Gastrocnemius medialis (tissue), 4 donors: ENCODE data around the gene KIFC3. TPM values are rescaled to one million over a fixed set of nuclear protein-coding genes. Genes with fewer than 3 reads are reported as not detected.

ENCODE experiments used
- ATAC-seq, 2 donors: fragments of 150-250 bp; one replicate each; pipeline ENCODE4 v1.9.1; 2016
- DNase-seq, 2 donors: peaks; one replicate each; pipeline ENCODE4 v3.0.0-alpha.2; 2019
- H3K27ac ChIP-seq, 4 donors: fragments of 200-600 bp; sonication (generic); 1 replicate in 1 of 4; 2 replicates in 3 of 4; pipeline ENCODE4 v1.5.1; 2016 to 2018; ENCODE audit warnings: mild to moderate bottlenecking in 2 of 4, moderate library complexity in 1 of 4
- H3K27me3 ChIP-seq, 3 donors: fragments of 200-600 bp; sonication (generic) in 2 of 3; 1 replicate in 1 of 3; 2 replicates in 2 of 3; pipeline versions ENCODE4 v1.5.1 to v1.6.0; 2016 to 2019; ENCODE audit warnings: mild to moderate bottlenecking in 1 of 3, moderate library complexity in 1 of 3
- H3K36me3 ChIP-seq, 2 donors: fragments of 200-600 bp; sonication (generic) in 1 of 2; one replicate each; pipeline ENCODE4 v1.5.1; 2017 to 2018
- H3K4me1 ChIP-seq, 2 donors: fragments of 200-600 bp; sonication (generic) in 1 of 2; one replicate each; pipeline ENCODE4 v1.5.1; 2016 to 2017; ENCODE audit warnings: mild to moderate bottlenecking in 2 of 2
- H3K4me3 ChIP-seq, 4 donors: fragments of 200-600 bp; sonication (generic) in 3 of 4; 1 replicate in 1 of 4; 2 replicates in 3 of 4; pipeline ENCODE4 v1.5.1; 2016 to 2019; ENCODE audit warnings: mild to moderate bottlenecking in 2 of 4
- H3K9me3 ChIP-seq, 3 donors: fragments of 200-600 bp; sonication (generic) in 2 of 3; 1 replicate in 1 of 3; 2 replicates in 2 of 3; pipeline ENCODE4 v1.5.1; 2016 to 2019
- CTCF ChIP-seq, 5 experiments: fragments of 450-650 bp in 3 of 5; fragments of 200-600 bp in 2 of 5; sonication (generic) in 2 of 5; IDR thresholded peaks in 4 of 5; conservative IDR thresholded peaks in 1 of 5; 1 replicate in 4 of 5; 2 replicates in 1 of 5; pipeline ENCODE4 v1.5.1; 2016 to 2019; ENCODE audit warnings: antibody characterized with exemption in 5 of 5, mild to moderate bottlenecking in 3 of 5, moderate library complexity in 3 of 5
- POLR2A ChIP-seq, 2 donors: fragments of 450-650 bp; IDR thresholded peaks; one replicate each; pipeline ENCODE4 v1.6.1; 2017; ENCODE audit warnings: antibody characterized with exemption in 2 of 2, mild to moderate bottlenecking in 2 of 2, moderate library complexity in 2 of 2
- in situ Hi-C, 4 donors: fragments of 200-750 bp; cut with MboI; loops; one replicate each; pipeline versions ENCODE4 v1.15.0 to v1.8.0; 2017; ENCODE audit warnings: low sequenced_read_pairs in 4 of 4
- intact Hi-C: fragments of 100-400 bp; cut with DNase I; formaldehyde crosslinking; loops from one replicate; pipeline ENCODE4 v1.15.1; 2023; ENCODE audit warnings: low total_unique reads
- total RNA-seq, 4 donors: library from RNA; depleted of rRNA; stranded (reverse); fragments of >200 nt; gene quantifications; one replicate each; pipeline versions ENCODE4 v1.1.0 to v1.2.3, GENCODE V29; 2016

KIFC3 gene
- total RNA-seq, 4 donors from 2014 or later = 2.1 to 12.0 (median 3.2) TPM

GRCh38 chr16:57763285-57764005 lies 38.8 kb downstream of the KIFC3 start:
- Histone ChIP-seq H3K4me1 (no peaks in the 10 kb centered on the region), H3K27ac (no peak overlapping the region), H3K4me3 (no peak overlapping the region), H3K27me3 (no peaks in the 10 kb centered on the region), H3K9me3 (no peaks in the 10 kb centered on the region), H3K36me3 (no peaks in the 10 kb centered on the region)
- in situ Hi-C loops (loop anchor here in 1 of 4 donors (25.0 kb wide), 1 partner anchor 249 kb away; the partner anchor contains the start of genes USB1 and ZNF319), intact Hi-C loops (no loop called here)
- no peak for DNase-seq
- TF ChIP-seq POLR2A (IDR thresholded peaks at IDR 0.05) = no peak
- no peak for TF ChIP-seq CTCF (IDR thresholded peaks at IDR 0.05 in 4 of 5, conservative IDR thresholded peaks at IDR 0.05 in 1 of 5)
- ATAC-seq = no peak

GRCh38 chr16:57762365-57763040 lies 39.8 kb downstream of the KIFC3 start:
- intact Hi-C loops = no loop called here
- TF ChIP-seq POLR2A (IDR thresholded peaks at IDR 0.05) (no peak), CTCF (IDR thresholded peaks at IDR 0.05 in 4 of 5, conservative IDR thresholded peaks at IDR 0.05 in 1 of 5) (no peak)
- Histone ChIP-seq H3K36me3 (no peaks in the 10 kb centered on the region), H3K4me3 (no peak overlapping the region), H3K27me3 (no peaks in the 10 kb centered on the region), H3K9me3 (no peaks in the 10 kb centered on the region), H3K27ac (no peak overlapping the region), H3K4me1 (no peaks in the 10 kb centered on the region)
- ATAC-seq = no peak
- DNase-seq = no peak
- in situ Hi-C loops = loop anchor here in 1 of 4 donors (25.0 kb wide), 1 partner anchor 250 kb away; the partner anchor contains the start of genes USB1 and ZNF319

DNA sequence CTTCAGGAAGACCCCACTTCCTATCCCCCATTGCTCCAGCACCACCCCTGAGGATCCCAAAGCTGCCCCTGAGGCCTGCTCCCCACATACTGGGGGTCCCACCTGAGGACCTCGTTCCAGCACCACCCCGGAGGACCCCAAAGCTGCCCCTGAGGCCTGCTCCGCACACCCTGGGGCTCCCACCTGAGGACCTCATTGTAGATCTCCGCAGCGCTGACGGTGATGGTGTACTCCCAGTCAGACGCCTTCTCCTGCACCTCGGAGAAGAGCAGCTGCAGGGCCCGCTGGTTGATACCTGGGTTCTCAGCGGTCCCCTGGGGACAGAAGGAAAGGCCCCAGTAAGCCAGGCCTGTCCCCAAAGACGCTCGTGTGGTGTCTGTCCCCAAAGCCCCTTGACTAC lies 40.3 kb downstream of the KIFC3 start:
- intact Hi-C loops = no loop called here
- H3K27ac ChIP-seq = no peak overlapping the region
- ATAC-seq (no peak), DNase-seq (no peak)
- H3K9me3 ChIP-seq = no peaks in the 10 kb centered on the region
- H3K27me3 ChIP-seq = no peaks in the 10 kb centered on the region
- TF ChIP-seq CTCF (IDR thresholded peaks at IDR 0.05 in 4 of 5, conservative IDR thresholded peaks at IDR 0.05 in 1 of 5) = no peak
- H3K4me3 ChIP-seq = no peak overlapping the region
- in situ Hi-C loops = loop anchor here in 1 of 4 donors (25.0 kb wide), 1 partner anchor 250 kb away; the partner anchor contains the start of genes USB1 and ZNF319
- H3K4me1 ChIP-seq = no peaks in the 10 kb centered on the region
- H3K36me3 ChIP-seq = no peaks in the 10 kb centered on the region

- DNase-seq (no peak), ATAC-seq (no peak)
- no peak overlapping the region for H3K4me3 ChIP-seq
- H3K9me3 ChIP-seq = no peaks in the 10 kb centered on the region
- TF ChIP-seq POLR2A (IDR thresholded peaks at IDR 0.05) (no peak), CTCF (IDR thresholded peaks at IDR 0.05 in 4 of 5, conservative IDR thresholded peaks at IDR 0.05 in 1 of 5) (no peak)
- intact Hi-C loops = no loop called here
- no peaks in the 10 kb centered on the region for H3K4me1 ChIP-seq
- in situ Hi-C loops = loop anchor here in 1 of 4 donors (25.0 kb wide), 1 partner anchor 251 kb away; the partner anchor contains the start of genes USB1 and ZNF319
- peaks cover 0 to 1% of the 10 kb centered on the region in 2 donors for H3K36me3 ChIP-seq
- no peak overlapping the region for H3K27ac ChIP-seq
- H3K27me3 ChIP-seq = no peaks in the 10 kb centered on the region
Measured at GRCh38 chr16:57761301-57761700, 41.0 kb downstream of the KIFC3 start.
